Ovary (tissue), 9 donors: ENCODE data around the gene DHRS7B. TPM values are rescaled to one million over a fixed set of nuclear protein-coding genes. Genes with fewer than 3 reads are reported as not detected.

Experiments
- DNase-seq, 5 donors: peaks; one replicate each; pipeline ENCODE4 v3.0.0-alpha.2; 2019 to 2020
- H3K27ac ChIP-seq, 2 donors: fragments of 200-600 bp; one replicate each; pipeline versions ENCODE4 v1.5.1 to v1.8.0; 2019 to 2022
- H3K27me3 ChIP-seq: fragments of 200-600 bp; one replicate; pipeline ENCODE4 v1.8.0; 2022
- H3K36me3 ChIP-seq: fragments of 200-600 bp; sonication (generic); one replicate; pipeline ENCODE4 v1.5.1; 2019
- H3K4me1 ChIP-seq: one replicate; pipeline ENCODE4 v1.8.1; 2013; ENCODE audit warnings: mild to moderate bottlenecking, moderate library complexity; ENCODE audit not compliant: insufficient read depth
- H3K4me3 ChIP-seq: fragments of 200-600 bp; sonication (generic); one replicate; pipeline ENCODE4 v1.5.1; 2017
- H3K9me3 ChIP-seq, 2 donors: fragments of 200-600 bp in 1 of 2; sonication (generic) in 1 of 2; one replicate each; pipeline versions ENCODE4 v1.5.1 to v1.8.1; 2013 to 2019; ENCODE audit warnings: mild to moderate bottlenecking in 1 of 2, moderate library complexity in 1 of 2
- EP300 ChIP-seq: sonication (generic); formaldehyde crosslinking; IDR thresholded peaks from one replicate; pipeline ENCODE4 v1.6.1; 2017; ENCODE audit warnings: antibody characterized with exemption
- POLR2A ChIP-seq: fragments of 450-650 bp; IDR thresholded peaks from one replicate; pipeline ENCODE4 v1.6.1; 2017; ENCODE audit warnings: antibody characterized with exemption, mild to moderate bottlenecking, moderate library complexity
- WGBS, 3 donors: extraction: QIAGEN DNeasy Blood & Tissue Kit in 1 of 3; methylation state at CpG; one replicate each; pipeline versions ENCODE4 v1.1.5 to v1.1.7; 2013 to 2017; 5-methylcytosine and 5-hydroxymethylcytosine counted together
- intact Hi-C, 4 donors: fragments of 100-400 bp; cut with DNase I; formaldehyde crosslinking; loops; one replicate each; pipeline versions ENCODE4 v1.11.0 to v1.15.1; 2022 to 2023
- polyA plus RNA-seq, 2 donors: library from polyadenylated mRNA; stranded (reverse); fragments of 200-250 nt in 1 of 2; fragments of 350-450 nt in 1 of 2; fragmentation: Illumina TruSeq in 1 of 2; extraction: RNeasy Lipid Tissue Mini Kit (QIAGEN cat#74804) in 1 of 2; gene quantifications; one replicate each; pipeline ENCODE4 v1.2.3, GENCODE V29; 2013 to 2014
- total RNA-seq, 7 donors: library from RNA; depleted of rRNA in 2 of 7; stranded (reverse); fragments of >200 nt in 2 of 7; fragmentation: NEBNext Ultra II Directional in 3 of 7; extraction: Animal tissue kit (Norgen Biotek cat#: 25700) in 3 of 7; gene quantifications; one replicate each; pipeline versions ENCODE4 v1.1.0 to v1.2.4, GENCODE V29; 2016 to 2023
- TF ChIP-seq, protein P1 (sequence below), 3 donors: fragments of 450-650 bp in 2 of 3; fragments of 200-600 bp in 1 of 3; IDR thresholded peaks; one replicate each; pipeline versions ENCODE4 v1.5.1 to v1.8.0; 2016 to 2022; ENCODE audit warnings: antibody characterized with exemption in 3 of 3, mild to moderate bottlenecking in 1 of 3
- donor health status: DM: no; HTN: no; CAD: no; lungs with moderate emphysema.
- donor health status: DM: no; HTN: no; CAD: no.
- donor health status: Bipolar disorder and iron deficiency.
- donor health status: DM: yes; HTN: yes; CAD: no.
- donor health status: DM: no; HTN: no; CAD: no.
- donor health status: DM: yes; HTN: yes; CAD: no.

DHRS7B gene
- total and polyA plus RNA-seq, 9 donors = 10.7 to 28.3 (median 17.4) TPM

DNA sequence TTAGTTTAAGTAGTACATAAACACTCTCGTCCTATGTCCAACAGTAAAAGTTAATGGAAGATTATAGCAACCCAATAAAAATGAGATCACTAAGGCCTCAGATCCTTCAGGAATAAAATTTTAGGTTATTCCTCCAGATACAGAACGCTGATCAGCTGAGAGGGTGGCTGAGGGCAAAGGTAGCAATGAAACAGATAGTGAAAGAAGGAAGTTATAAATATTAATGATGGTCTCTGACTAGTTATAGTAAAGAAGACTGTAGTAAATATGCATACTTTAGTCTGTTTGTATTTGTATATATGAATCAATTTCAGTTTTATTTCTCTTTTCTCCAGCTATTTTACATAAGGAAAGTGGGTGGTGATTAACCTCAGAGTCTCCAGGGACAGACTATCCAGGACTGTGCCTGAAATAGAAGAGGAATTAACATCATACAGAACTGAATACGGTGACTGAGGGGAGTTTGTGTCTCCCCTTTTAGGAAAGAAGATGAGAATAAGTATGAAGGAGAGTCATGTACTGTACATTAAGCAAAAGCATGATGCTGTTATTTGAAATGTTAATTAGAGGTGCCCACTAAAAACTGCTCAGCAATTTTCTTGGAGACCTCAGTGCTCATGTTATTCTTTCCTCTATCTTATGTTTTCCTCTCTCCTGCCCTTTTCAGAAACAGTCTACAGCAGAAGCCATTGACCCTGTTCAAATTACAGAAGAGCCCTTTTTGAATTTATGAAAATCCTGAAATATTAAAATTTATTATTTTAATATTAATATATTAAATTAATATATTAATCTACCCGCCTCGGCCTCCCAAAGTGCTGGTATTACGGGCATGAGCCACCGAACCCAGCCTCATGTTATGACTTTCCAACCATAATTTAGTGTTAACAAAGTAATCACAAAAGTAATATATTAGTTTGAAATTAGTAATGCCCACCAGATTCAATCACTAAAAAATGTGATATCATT, 36.5 kb upstream of the DHRS7B start:
- Histone ChIP-seq H3K4me3 (no peak overlapping the region), H3K27me3 (no peaks in the 10 kb centered on the region), H3K36me3 (no peaks in the 10 kb centered on the region), H3K4me1 (no peaks in the 10 kb centered on the region), H3K9me3 (no peaks in the 10 kb centered on the region), H3K27ac (no peak overlapping the region)
- TF ChIP-seq, protein P1, sequence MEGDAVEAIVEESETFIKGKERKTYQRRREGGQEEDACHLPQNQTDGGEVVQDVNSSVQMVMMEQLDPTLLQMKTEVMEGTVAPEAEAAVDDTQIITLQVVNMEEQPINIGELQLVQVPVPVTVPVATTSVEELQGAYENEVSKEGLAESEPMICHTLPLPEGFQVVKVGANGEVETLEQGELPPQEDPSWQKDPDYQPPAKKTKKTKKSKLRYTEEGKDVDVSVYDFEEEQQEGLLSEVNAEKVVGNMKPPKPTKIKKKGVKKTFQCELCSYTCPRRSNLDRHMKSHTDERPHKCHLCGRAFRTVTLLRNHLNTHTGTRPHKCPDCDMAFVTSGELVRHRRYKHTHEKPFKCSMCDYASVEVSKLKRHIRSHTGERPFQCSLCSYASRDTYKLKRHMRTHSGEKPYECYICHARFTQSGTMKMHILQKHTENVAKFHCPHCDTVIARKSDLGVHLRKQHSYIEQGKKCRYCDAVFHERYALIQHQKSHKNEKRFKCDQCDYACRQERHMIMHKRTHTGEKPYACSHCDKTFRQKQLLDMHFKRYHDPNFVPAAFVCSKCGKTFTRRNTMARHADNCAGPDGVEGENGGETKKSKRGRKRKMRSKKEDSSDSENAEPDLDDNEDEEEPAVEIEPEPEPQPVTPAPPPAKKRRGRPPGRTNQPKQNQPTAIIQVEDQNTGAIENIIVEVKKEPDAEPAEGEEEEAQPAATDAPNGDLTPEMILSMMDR (IDR thresholded peaks at IDR 0.05) = no peak
- TF ChIP-seq POLR2A (no peak), EP300 (no peak)
- DNase-seq = no peak
- intact Hi-C loops = no loop called here
- whole genome bisulfite sequencing, 3 donors = 76 to 80% (median 78%) methylated on average over 7 of the region's 7 CpGs

DNA sequence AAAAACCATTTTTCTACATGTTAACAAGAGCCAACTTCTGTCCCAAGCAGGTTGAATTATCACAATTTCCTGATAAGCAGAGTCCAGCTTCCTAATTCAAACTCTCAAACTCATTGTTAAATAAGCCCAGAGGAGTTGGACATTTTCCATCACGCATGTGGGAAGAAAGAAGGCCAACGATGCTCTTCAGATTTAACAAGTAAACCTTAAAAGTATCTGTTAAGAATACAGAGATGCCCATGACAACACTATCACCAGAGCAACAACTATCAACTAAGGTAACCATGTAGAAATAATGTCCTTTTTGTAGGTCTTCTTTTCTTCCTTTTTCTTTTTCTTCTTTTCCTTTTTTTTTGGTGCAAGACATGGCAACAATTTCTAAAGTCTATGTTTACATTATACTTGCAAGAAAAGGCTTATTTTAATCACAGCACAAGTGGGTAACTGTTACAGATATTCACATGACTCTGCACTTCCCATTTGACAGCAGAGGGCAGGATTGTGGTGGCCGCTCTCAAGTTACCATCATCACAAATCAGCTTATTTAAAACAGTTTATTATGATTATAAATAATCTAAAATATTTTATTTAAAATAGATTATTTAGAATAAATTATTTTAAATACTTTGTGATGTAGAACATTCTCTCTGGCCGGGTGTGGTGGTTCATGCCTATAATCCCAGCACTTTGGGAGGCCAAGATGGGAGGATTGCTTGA, 35.7 kb upstream of the DHRS7B start:
- H3K27me3 ChIP-seq = no peaks in the 10 kb centered on the region
- no peaks in the 10 kb centered on the region for H3K9me3 ChIP-seq
- H3K27ac ChIP-seq = no peak overlapping the region
- TF ChIP-seq EP300 (no peak), POLR2A (no peak)
- TF ChIP-seq, protein P1 (IDR thresholded peaks at IDR 0.05) = no peak
- no peaks in the 10 kb centered on the region for H3K36me3 ChIP-seq
- DNase-seq = no peak
- WGBS, 3 donors = 49 to 58% (median 53%) methylated on average over 4 of the region's 4 CpGs
- no peak overlapping the region for H3K4me3 ChIP-seq
- no peaks in the 10 kb centered on the region for H3K4me1 ChIP-seq
- intact Hi-C loops = no loop called here

GRCh38 chr17:21094298-21094704, 32.5 kb upstream of the DHRS7B start:
- Histone ChIP-seq H3K4me3 (no peak overlapping the region), H3K9me3 (no peaks in the 10 kb centered on the region), H3K36me3 (no peaks in the 10 kb centered on the region), H3K27ac (no peak overlapping the region), H3K4me1 (no peaks in the 10 kb centered on the region), H3K27me3 (no peaks in the 10 kb centered on the region)
- TF ChIP-seq, protein P1 (IDR thresholded peaks at IDR 0.05) = no peak
- TF ChIP-seq POLR2A (no peak), EP300 (no peak)
- intact Hi-C loops = no loop called here
- DNase-seq = no peak
- WGBS, 3 donors = 84 to 92% (median 86%) methylated on average over 5 of the region's 5 CpGs

DNA sequence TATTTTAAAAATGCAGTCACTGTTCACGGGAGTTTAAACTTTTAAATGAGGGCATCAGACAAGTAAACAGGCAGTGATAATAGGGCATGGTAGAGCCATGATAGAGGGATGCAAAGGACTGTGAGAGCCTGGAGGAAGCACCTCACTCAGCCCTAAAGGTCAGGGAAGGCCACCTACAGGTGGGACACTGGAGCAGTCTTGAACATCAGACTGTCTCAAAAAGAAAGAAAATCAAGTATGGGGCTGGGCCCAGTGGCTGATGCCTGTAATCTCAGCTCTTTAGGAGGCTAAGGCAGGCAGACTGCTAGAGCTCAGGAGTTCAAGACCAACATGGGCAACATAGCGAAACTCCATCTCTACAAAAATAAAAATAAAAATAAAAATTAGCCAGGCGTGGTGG, 31.0 kb upstream of the DHRS7B start:
- 85 to 91% (median 88%) methylated on average over 3 of the region's 3 CpGs for WGBS, 3 donors
- intact Hi-C loops = no loop called here

More for the DNA sequence above, 31.0 kb upstream of the DHRS7B start:
- no peaks in the 10 kb centered on the region for H3K36me3 ChIP-seq
- no peaks in the 10 kb centered on the region for H3K9me3 ChIP-seq
- H3K4me1 ChIP-seq = no peaks in the 10 kb centered on the region
- H3K27me3 ChIP-seq = no peaks in the 10 kb centered on the region
- TF ChIP-seq EP300 (no peak), POLR2A (no peak)
- TF ChIP-seq, protein P1 (IDR thresholded peaks at IDR 0.05) = no peak
- H3K27ac ChIP-seq = no peak overlapping the region
- no peak overlapping the region for H3K4me3 ChIP-seq
- no peak for DNase-seq
